HG02840 (cell line): ENCODE data around the gene ZNF322.

ENCODE experiments used
- ATAC-seq: cut with Tn5 transposase; IDR thresholded peaks from one replicate; pipeline ENCODE4 v1.9.1; 2021; ENCODE audit warnings: mild to moderate bottlenecking, moderate library complexity, moderate number of reproducible peaks; ENCODE audit not compliant: unreplicated experiment, low FRiP score

ZNF322 gene

GRCh38 chr6:26613689-26614683 is 45.6 kb downstream of the ZNF322 start:
- ATAC-seq, result no peak

GRCh38 chr6:26613201-26613600 is 46.3 kb downstream of the ZNF322 start:
- ATAC-seq, result no peak

- ATAC-seq, result no peak
Measured at GRCh38 chr6:26611599-26611998, 47.9 kb downstream of the ZNF322 start.

GRCh38 chr6:26609463-26609862 is 50.1 kb downstream of the ZNF322 start:
- no peak for ATAC-seq

- ATAC-seq, result no peak
Measured at GRCh38 chr6:26607434-26608230, 51.9 kb downstream of the ZNF322 start.

GRCh38 chr6:26604797-26605196 is 54.7 kb downstream of the ZNF322 start:
- no peak for ATAC-seq

- no peak for ATAC-seq
Measured at GRCh38 chr6:26604026-26604425, 55.5 kb downstream of the ZNF322 start.

- ATAC-seq, result no peak
Measured at GRCh38 chr6:26602262-26602661, 57.3 kb downstream of the ZNF322 start.

GRCh38 chr6:26600759-26601158 is 58.8 kb downstream of the ZNF322 start:
- no peak for ATAC-seq

- ATAC-seq, result no peak
Measured at GRCh38 chr6:26599591-26599990, 60.0 kb downstream of the ZNF322 start.

GRCh38 chr6:26599134-26599533 is 60.4 kb downstream of the ZNF322 start:
- no peak for ATAC-seq

GRCh38 chr6:26598267-26598666 is 61.3 kb downstream of the ZNF322 start:
- ATAC-seq, result no peak

GRCh38 chr6:26597821-26598220 is 61.7 kb downstream of the ZNF322 start:
- no peak for ATAC-seq

GRCh38 chr6:26597389-26597766 is 62.2 kb downstream of the ZNF322 start:
- no peak for ATAC-seq

- ATAC-seq, result peak; percentile 77
Measured at GRCh38 chr6:26596579-26597388, 62.8 kb downstream of the ZNF322 start, which contains the start of gene ABT1. Gene ABT1 (plus strand): TSS chr6:26596953. CDS start chr6:26596983, 30 bp downstream.

- peak; percentile 42 for ATAC-seq
Measured at GRCh38 chr6:26595669-26596269, 63.8 kb downstream of the ZNF322 start.

- ATAC-seq, result no peak
Measured at GRCh38 chr6:26594730-26595632, 64.6 kb downstream of the ZNF322 start.

GRCh38 chr6:26594131-26594498 is 65.4 kb downstream of the ZNF322 start:
- no peak for ATAC-seq
